Left cardiac atrium (tissue), 4 donors: ENCODE data around the gene C22orf42. TPM values are rescaled to one million over a fixed set of nuclear protein-coding genes. Genes with fewer than 3 reads are reported as not detected.
"Not testable (repeated sequence)": the region's sequence is repeated elsewhere in the genome, so short reads cannot be mapped to it uniquely, and the experiment has no call there.

Experiments
- ATAC-seq, 2 donors: fragments of 200-7000 bp; cut with Tn5 transposase; one replicate each; pipeline ENCODE4 v1.9.1; 2020; ENCODE audit warnings: mild to moderate bottlenecking in 2 of 2, moderate library complexity in 2 of 2
- DNase-seq: peaks from one replicate; pipeline ENCODE4 v3.0.0-alpha.2; 2020
- intact Hi-C, 2 donors: fragments of 100-400 bp; cut with DNase I; formaldehyde crosslinking; loops; one replicate each; pipeline versions ENCODE4 v1.14.1 to v1.15.1; 2022 to 2023
- total RNA-seq, 2 donors: library from RNA; stranded (reverse); fragmentation: NEBNext Ultra II Directional; extraction: Animal tissue kit (Norgen Biotek cat#: 25700); gene quantifications; one replicate each; pipeline ENCODE4 v1.2.1, GENCODE V29; 2021
- donor health status: DM: no; HTN: yes; CAD: no.
- donor health status: DM: no; HTN: yes; CAD: no; lungs with severe emphysema.
- donor health status: DM: yes; HTN: yes; CAD: no.
- donor health status: Dilated cardiomyopathy.

The C22orf42 gene
- total RNA-seq, 2 donors from 2014 or later = not detected

DNA sequence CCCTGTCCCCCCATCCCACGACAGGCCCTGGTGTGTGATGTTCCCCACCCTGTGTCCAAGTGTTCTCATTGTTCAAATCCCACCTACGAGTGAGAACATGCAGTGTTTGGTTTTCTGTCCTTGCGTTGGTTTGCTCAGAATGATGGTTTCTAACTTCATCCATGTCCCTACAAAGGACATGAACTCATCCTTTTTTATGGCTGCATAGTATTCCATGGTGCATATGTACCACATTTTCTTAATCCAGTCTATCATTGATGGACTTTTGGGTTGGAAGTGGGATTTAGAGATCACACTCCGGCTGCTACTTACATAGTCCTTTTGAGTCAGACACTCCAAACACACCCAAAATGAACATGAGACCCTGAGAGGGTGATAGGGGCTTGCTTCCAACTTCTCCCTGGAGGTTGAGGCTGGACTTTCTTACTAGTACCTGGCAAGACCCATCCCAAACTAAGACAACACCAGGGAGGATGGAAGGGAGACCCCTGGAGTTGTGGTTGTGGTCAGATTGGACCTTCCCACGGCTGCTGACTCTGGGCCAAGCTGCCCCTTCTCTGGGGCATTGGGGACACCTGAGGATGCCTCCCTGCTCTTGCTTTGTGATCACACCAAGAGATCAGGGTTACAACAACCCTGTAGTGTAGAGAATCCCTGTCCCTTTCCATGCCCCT lies 38.6 kb upstream of the C22orf42 start:
- intact Hi-C loops, ATAC-seq, DNase-seq: not testable (repeated sequence)

DNA sequence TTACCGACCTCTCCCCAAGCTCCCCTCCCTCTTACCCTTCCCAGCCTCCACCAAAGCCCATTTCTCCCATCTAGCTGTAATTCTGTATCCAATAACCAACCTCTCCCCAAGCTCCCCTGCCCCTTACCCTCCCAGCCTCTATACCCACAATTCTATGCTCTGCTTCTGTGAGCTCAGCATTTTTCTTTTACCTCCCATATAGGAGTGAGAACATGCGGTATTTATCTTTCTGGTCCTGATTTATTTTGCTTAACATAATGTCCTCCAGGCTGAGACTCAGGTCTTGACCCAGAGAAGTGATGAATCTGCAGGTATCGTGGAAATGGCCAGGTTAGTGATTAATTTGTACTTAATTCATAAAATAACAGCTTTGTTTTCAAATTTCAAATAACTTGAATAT lies 36.8 kb upstream of the C22orf42 start:
- DNase-seq, intact Hi-C loops, ATAC-seq: not testable (repeated sequence)

DNA sequence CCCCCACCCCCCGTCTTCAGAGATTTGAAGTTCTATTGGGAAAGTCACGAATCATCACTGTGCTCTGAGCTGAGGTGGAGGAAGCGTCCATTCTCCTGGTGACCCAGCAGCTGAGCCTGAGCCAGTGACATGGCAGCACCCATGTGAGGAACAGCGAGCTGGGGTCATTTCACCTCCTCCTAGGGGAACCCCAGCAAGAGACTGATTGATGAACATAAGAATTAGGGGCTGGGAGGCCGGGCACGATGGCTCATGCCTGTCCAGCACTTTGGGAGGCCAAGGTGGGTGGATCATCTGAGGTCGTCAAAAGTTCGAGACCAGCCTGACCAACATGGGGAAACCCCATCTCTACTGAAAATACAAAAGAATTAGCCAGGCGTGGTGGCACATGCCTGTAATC lies 34.2 kb upstream of the C22orf42 start:
- ATAC-seq, intact Hi-C loops, DNase-seq: not testable (repeated sequence)

DNA sequence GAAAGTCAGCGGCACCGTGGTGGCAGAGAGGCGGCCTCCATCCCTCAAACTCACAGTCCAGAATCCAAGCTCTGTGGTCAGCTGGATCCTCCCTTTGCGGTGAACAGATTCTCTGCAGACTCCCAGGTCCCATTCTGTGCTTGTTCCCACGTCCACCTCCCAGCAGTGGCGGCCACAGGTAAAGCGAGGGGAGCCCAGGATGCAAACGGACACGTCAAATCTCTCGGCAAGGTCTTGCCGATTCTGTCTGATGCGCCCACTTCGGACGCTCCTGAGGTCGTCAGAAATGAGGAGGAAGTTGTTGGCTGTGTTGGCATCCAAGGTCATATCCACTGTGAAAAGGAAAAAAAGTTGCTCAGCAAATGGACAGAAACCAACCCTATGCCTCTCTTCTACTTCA lies 31.9 kb upstream of the C22orf42 start:
- ATAC-seq, intact Hi-C loops, DNase-seq: not testable (repeated sequence)

DNA sequence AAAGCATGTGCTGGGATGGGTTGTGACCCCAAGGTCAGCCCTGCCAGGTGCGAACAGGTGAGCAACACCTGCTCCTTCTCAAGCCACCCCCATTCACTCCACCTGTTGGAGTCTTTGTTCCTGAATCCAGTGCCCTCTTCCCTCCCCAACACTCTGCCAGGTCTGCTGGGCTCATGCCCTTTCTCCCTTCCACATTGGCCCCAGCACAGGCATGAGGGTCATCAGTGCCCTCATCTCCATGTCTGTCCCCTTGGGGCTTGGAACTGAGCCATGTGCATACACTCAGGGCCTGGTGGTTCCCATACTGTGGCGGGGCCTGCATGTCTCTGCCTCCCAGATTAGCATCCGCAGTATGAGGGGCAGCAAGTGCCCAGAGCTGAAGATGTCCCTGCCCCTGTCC lies 26.7 kb upstream of the C22orf42 start:
- ATAC-seq = no peak
- no peak for DNase-seq
- intact Hi-C loops = no loop called here

DNA sequence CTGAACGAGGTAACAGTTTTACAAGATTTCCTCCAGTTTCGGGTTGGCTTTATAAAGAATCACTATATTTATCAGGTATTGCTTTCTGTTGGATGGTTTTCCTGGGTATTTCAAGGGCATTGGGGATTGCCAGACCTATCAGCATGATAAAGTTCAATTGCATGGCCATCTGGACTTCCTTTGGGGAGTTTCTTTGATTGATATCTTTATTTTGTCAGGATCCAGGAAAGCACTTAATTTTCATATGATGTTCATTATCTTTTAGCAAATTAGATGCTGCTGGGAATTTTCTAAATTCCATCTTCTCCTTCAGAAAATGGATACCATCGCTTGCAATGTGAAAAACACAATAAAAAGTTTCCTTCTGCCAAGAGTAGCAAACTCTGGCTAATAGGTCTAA lies 24.5 kb upstream of the C22orf42 start:
- no peak for DNase-seq
- intact Hi-C loops = no loop called here
- no peak for ATAC-seq

DNA sequence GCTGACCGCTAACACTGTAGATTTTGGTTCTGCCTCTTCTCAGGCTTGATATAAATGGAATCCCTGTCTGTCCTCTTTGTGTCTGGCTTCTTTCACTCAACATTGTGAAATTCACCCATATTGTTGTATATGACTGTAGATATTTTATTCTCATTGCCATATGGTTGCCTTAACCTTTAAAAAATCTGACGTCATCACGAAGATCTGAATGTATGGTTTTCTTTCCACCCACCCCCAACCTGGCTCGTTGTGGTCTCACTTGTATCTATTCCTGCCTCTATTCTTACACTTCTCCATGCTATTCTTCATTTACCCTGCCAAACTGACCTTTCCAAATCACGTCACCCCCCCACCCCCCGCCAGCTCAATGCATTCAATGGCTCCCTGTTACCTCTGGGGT lies 21.9 kb upstream of the C22orf42 start:
- intact Hi-C loops = no loop called here
- no peak for DNase-seq
- ATAC-seq = no peak

DNA sequence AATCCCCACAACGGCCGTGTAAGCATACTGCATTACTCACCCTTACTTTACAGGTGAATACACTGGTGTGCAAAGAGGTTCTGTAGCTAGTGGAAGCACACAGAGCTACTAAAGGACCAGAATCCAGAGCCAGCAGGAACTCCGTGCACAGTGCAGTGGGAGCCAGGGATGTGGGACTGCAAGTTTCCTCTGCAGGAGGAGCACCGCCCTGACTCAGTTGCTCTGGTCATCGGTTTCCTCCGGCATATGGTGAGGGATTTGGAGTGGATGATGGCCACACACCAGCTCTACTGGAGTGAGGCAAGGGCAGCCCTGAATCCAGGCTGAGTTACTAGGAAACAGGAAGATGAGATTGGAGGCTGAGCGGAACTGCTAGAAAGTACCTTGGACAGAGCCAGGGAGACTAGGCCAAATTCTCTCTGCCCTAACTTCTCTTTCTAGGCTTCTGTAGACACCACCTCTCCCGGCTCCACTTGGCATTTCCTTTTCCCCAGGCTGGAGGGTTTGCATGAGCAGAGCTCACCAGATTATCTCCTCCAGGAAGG lies 18.2 kb upstream of the C22orf42 start:
- no peak for DNase-seq
- intact Hi-C loops = no loop called here
- no peak for ATAC-seq

DNA sequence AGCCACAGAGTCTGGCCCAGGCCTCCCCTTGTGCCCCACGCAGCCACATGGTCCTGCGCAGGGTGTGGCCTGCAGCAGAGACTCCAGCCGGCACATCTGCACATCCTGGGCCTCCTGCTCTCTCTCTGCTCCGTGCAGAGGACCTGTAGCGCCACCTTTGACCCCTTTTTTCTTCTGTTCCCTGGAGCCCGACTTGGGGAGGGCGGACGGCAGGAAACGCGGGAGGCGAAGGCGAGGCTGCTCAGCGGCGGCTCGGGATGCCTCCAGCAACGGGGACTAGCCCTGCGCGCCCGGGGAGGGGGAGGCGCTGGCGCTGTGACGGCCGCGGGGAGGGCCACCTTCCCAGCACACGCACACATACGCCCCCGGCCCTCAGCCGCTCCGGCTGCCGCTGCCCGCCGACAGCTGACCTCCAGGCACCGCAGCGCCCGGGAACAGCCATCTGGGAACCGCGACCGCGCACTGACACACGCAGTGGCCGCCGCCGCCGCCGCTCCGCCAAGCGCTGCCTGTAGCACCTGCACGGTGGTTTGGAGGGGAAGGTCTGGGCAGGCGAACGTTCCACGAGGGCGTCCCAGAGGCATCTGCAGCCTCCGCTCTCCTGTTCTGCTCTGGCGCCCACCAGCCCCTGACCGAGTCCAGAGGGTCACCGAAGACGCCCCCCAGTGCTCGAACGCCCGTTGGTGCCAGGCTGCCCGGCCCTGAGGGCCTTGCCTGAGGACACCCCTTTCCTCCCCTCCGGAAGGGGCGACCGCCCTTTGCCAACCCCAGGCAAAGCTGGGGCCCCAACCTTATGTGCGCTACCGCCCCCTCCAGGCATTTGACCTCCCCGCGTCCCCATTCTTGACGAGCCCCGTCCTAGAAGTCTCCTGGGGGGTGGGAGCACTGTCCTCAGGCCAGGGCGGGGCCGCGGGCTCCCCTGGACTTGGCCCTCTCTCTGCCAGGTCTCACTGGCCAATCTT lies 16.9 kb upstream of the C22orf42 start:
- DNase-seq (no peak), ATAC-seq (no peak)
- intact Hi-C loops = no loop called here

DNA sequence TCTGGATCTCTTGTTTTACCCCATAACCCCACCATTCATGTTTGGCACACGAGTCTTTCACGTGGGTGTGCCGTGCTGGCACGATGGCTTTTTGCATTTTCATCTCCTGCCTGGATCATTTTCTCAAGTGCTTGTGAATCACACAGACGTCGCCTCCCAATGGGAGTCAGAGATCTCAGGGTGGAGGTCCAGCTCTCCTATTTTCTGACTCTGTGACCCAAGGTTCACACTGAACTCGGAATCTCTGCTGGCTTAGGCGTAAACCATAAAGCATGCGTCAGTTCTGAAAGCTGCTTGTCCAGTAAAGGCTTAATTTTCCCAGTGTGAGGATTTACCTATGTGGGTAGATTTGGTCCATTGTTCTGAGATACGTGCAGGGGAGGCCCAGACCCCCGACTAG lies 16.0 kb upstream of the C22orf42 start:
- intact Hi-C loops = no loop called here
- no peak for ATAC-seq
- no peak for DNase-seq

DNA sequence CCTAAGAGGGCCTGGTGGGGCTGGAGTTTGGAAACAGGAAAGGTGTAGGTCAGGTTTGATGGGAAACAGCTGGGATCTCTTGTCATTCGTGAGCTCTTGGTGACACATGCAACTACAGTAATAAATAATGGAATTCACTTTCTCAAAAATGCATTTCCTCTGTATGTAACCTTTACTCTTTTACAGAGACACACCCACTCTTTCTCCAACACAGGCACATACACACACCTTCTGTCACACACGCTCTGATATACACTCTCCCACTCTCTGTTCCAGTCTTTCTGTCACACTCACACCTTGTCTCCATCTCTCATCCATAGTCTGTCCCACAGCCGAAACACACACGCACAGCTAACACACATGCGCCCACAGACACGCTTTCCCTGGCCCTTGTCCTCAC lies 6.6 kb upstream of the C22orf42 start:
- no peak for DNase-seq
- ATAC-seq = no peak
- intact Hi-C loops = no loop called here

DNA sequence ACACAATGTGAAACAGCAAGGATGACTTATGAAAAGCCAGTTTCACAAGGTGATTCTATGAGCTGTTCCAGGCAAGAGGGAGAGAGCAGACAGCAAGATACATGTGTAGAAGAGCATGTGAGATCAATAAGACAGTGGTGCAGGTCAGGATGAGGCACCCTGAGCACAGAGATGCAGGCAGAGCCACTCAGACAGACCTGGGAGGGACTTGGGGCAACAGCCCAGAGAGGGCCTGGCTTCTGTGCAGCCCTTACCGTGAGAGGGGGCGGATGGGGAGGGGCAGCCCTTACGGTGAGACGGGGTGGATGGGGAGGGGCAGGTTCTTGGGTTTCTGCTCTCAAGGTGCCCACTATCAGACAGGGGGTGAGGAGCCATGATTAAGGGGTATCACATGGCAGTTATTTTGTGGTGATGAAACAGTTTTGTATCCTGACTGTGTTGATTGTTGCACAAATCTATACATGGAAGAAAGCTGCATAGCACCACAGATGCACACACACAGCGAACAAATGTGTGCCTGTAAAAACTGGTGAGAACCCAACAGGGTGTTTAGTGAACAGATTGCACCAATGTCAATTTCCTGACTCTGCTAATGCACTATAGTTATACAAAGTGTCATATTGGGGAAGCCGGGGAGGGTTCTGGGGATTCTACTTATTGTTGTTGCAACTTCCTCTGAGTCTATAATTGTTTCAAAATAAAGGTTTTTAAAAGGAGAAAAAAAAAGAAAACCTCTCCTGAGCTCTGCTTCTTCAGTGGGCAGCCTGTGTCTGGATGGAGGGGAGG lies 5.2 kb upstream of the C22orf42 start:
- DNase-seq = no peak
- intact Hi-C loops = no loop called here
- ATAC-seq = no peak

DNA sequence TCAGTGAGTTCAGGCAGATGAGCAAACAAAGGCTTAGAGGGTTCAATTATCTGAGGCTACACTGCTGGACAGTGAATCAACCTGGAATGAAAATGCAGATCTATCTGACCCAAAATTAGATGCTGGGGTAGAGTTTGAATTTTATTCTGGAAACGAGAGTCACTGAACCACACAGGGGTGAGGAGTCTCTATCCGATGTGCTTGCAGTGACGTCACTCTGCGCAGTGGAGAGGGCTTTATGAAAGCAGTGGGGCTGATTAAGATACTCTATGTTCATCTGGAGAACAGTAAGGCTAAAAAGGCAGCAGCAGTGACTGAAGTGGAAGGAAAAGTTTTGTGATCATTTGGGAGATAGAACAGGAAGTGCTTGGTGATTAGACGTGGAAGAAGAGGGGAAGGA lies 1.3 kb upstream of the C22orf42 start:
- ATAC-seq, intact Hi-C loops, DNase-seq: not testable (repeated sequence)

DNA sequence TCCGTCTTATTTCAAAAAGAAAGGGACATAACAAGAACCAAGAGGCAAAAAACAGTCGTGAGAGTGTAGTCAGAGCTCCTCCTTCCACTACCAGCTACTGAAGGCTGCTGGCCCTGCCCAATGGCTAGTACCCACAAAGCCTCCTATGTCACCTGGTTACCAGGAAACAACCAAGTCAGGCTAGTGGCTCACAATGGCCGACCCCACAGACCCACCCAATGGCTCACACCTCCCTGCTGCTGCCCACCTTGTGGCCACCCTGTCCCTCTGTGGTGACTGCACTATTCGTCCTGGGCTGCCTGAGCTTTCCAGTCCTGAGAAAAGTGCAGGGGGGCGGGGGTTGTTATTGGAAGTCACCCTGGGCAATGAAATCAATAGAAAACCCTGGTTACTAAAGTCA lies 1.5 kb downstream of the C22orf42 start:
- ATAC-seq, intact Hi-C loops, DNase-seq: not testable (repeated sequence)

DNA sequence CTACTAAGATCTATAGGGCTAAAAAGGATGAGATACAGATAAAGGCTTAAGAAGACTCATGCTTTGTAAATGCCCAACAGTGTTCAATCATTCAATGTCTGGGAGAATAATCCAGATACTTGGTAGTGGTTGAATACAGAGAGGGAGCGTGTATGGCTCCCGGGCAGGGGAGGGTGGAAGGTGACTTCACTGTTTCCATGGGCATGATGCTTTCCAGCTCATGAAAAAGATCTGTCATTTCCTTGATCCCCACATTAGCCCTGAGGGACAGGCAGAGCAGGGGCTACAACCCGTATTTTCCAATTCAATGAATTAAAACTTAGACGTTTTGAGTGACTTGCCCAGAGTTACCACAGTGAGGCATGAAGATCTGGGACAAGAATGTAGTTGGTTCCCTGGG lies 4.4 kb downstream of the C22orf42 start:
- DNase-seq, ATAC-seq, intact Hi-C loops: not testable (repeated sequence)

DNA sequence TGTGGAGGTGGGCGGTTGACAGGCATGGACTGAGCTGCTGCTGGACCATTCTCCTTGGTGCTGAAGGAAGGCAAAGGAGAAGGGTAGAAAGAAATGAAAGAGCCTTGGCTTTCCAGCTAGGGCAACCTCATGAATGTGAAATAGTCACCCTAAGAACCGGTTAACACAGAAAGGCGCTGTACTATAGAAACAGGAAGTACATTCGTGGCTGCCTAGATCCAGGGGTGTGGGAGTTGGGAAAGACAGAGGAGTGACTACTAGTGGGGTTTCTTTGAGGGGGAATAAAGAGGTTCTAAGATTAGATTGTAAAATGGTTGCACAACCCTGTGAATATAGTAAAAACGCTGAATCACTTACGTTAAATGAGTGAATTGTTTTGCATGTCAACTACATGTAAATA lies 7.5 kb downstream of the C22orf42 start:
- intact Hi-C loops, DNase-seq, ATAC-seq: not testable (repeated sequence)

DNA sequence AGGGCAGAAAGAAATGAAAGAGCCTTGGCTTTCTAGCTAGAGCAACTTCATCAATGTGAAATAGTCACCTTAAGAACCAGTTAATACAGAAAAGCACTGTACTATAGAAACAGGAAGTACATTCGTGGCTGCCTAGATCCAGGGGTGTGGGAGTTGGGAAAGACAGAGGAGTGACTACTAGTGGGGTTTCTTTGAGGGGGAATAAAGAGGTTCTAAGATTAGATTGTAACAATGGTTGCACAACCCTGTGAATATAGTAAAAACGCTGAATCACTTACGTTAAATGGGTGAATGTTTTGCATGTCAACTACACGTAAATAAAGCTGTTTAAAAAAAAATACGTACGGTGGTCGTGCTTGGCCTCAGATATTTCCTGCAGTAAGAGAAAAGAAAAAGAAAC lies 8.5 kb downstream of the C22orf42 start:
- intact Hi-C loops, ATAC-seq, DNase-seq: not testable (repeated sequence)

DNA sequence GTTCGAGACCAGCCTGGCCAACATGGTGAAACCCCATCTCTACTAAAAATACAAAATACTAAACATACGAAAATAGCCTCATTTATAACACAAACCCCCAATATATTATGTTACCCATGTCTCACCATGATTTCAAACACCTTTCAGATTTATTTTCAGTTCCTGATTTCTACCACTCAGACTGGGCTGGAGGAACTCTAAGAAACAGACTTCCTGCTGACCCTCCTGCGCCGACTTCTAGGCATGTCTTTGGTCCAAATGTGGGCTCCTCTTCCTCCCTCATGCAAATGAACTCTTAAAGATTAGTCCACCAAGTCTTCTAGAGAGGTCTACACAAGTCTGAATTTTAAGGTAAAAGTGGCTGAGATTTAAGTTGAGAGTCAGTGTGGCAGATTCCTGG lies 10.7 kb downstream of the C22orf42 start:
- intact Hi-C loops, DNase-seq, ATAC-seq: not testable (repeated sequence)

DNA sequence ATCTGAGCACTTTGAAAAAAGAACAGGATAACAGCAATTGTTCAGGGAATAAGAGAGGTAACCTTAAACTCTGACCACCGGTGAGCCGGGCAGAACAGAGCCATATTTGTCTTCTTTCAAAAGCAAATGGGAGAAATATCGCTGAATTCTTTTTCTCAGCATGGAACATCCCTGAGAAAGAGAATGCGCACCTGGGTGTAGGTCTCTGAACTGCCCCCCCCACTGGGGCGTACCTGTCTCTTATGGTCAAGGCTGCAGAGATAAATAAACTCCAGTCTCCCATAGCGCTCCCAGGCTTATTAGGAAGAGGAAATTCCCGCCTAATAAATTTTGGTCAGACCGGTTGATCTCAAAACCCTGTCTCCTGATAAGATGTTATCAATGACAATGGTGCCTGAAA lies 12.0 kb downstream of the C22orf42 start:
- DNase-seq, intact Hi-C loops, ATAC-seq: not testable (repeated sequence)
